GM12874 (cell line): ENCODE results near the gene PBX1.

Source experiments
- TF ChIP-seq, protein P1 (sequence below): IDR thresholded peaks from 2 replicates; pipeline ENCODE4 v1.5.1; 2011; ENCODE audit warnings: low read depth, mild to moderate bottlenecking, control low read depth, low read length, moderate library complexity; ENCODE audit not compliant: insufficient read depth

PBX1 gene

DNA sequence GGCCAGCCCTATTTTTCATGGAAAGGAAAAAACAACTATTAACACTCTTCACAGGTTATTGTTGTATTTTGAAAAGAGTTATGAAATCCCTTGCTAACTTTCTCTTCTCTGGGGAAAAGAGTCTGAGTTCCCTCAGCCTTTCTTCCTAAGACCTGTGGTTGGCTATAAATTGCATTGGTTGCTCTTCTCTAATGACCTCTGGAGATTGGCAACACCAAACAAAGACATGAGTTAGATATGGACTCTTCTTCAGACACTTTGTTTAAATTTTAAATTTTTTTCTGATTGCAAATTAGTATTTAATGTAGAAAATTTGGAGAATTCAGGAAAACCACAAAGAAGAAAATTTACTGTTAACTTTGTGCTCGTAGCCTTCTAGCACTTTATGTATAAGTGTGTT lies 275.7 kb downstream of the PBX1 start:
- TF ChIP-seq, protein P1, sequence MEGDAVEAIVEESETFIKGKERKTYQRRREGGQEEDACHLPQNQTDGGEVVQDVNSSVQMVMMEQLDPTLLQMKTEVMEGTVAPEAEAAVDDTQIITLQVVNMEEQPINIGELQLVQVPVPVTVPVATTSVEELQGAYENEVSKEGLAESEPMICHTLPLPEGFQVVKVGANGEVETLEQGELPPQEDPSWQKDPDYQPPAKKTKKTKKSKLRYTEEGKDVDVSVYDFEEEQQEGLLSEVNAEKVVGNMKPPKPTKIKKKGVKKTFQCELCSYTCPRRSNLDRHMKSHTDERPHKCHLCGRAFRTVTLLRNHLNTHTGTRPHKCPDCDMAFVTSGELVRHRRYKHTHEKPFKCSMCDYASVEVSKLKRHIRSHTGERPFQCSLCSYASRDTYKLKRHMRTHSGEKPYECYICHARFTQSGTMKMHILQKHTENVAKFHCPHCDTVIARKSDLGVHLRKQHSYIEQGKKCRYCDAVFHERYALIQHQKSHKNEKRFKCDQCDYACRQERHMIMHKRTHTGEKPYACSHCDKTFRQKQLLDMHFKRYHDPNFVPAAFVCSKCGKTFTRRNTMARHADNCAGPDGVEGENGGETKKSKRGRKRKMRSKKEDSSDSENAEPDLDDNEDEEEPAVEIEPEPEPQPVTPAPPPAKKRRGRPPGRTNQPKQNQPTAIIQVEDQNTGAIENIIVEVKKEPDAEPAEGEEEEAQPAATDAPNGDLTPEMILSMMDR, result no peak

DNA sequence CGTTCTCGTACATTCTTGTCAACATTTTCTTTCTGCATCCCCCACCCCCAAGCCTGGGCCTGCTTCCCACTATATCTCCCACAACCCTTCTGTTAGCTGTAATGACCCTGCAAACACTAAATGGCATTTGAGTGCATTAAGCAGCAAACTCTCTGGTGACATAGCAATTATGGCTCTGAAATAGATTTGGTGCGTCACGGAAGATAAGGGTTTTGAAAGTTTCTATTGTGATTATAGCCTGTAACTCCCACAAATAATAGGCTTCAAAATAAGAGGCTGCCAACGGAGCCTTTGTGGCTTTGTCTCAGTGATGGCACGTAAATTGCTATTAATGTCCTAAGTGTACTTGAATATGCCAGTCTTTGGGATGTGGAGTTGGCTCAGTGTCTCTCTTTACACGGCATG lies 277.6 kb downstream of the PBX1 start:
- TF ChIP-seq, protein P1, result no peak

DNA sequence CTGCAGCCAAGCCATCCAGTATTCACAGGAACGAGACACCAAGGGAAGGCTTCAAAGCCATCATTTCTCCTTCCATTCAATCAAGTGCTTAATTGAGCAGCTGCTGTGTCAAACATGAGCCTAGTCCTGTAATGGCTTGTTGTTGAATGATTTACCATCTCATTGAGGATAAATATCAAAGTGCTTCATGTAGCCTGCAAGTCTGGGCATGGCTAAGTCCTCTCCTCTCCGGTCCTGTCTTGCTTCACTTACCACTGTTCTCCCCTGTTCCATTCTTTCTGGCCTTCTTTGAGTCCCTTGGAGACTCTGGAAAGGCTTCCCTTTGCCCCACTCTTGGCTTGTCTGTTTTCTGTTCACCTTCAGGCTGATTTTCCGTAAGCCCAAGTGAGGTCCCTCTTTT lies 279.8 kb downstream of the PBX1 start:
- TF ChIP-seq, protein P1, result no peak

- TF ChIP-seq, protein P1, result no peak
Observed at GRCh38 chr1:164840936-164841335, 282.0 kb downstream of the PBX1 start.

GRCh38 chr1:164841702-164842465 lies 282.9 kb downstream of the PBX1 start:
- TF ChIP-seq, protein P1, result no peak

DNA sequence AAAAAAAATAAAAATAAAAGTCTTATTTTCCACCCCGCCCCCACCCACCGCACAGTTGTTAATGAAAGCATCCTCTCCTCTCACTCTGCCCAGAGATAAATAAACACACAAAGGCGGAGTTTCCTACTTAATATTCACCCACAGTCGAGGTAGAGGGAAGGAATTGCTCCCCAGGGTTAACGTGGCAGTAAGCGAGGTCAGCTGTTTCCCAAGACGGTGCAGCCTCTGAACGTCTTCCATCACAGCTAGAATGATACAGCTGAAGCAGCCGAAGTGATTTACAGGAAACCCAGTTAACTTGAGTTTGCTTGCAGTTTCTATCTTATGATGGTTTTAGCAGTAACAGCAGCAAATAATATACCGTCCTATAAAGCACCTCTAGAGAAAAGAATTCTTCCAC lies 283.9 kb downstream of the PBX1 start:
- TF ChIP-seq, protein P1, result no peak

DNA sequence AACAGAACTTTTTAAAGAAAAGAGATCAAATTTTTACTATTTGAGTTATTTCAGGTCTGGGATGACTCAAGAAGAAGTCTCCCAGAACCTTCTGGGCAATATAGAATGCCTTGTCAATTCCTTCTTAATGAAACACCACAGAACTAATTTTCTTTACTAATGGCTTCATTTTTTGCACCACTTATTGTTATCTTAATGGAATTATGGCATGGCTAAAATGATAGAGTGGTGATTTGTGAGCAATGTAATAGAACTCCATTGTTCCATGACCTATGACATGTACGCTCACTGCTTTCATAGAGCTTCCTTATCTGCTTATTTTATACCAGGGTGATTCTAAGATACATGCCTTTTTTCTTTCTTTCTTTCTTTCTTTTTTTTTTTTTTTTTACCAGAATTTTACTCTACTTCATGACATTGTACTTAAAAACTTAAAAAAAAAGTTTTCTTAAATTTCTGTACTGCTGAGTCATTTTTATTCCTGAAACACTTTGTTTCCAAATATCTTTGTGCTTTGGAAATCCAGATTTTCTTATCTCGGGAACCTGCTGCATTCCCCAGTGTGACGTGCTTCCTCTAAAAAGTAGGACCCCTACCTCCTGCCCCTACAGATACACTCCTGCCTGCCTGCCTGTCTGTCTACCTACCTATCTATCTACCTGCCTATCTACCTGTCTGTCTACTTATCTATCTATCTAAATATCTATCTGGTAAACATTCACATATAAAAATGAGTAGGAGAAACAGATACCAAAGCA lies 284.9 kb downstream of the PBX1 start:
- TF ChIP-seq, protein P1, result no peak
